Ishikawa (cell line): ENCODE results near the gene CADM1.

ENCODE experiments used
- CEBPB ChIP-seq: IDR thresholded peaks from 2 replicates; pipeline ENCODE4 v1.6.1; 2012
- CREB1 ChIP-seq: IDR thresholded peaks from 2 replicates; pipeline ENCODE4 v1.6.1; 2012; ENCODE audit warnings: low read depth
- EGR1 ChIP-seq: IDR thresholded peaks from 2 replicates; pipeline ENCODE4 v1.6.1; 2012
- EP300 ChIP-seq: IDR thresholded peaks from 2 replicates; pipeline ENCODE4 v1.6.1; 2012; ENCODE audit warnings: borderline replicate concordance
- FOXM1 ChIP-seq: IDR thresholded peaks from 2 replicates; pipeline ENCODE4 v1.6.1; 2012; ENCODE audit warnings: low read depth, borderline replicate concordance
- MAX ChIP-seq: IDR thresholded peaks from 2 replicates; pipeline ENCODE4 v1.6.1; 2012
- NFIC ChIP-seq: IDR thresholded peaks from 2 replicates; pipeline ENCODE4 v1.6.1; 2012
- RAD21 ChIP-seq: IDR thresholded peaks from 2 replicates; pipeline ENCODE4 v1.6.1; 2012; ENCODE audit warnings: low read depth
- REST ChIP-seq: IDR thresholded peaks from 2 replicates; pipeline ENCODE4 v1.6.1; 2012; ENCODE audit warnings: low read depth, mild to moderate bottlenecking
- TAF1 ChIP-seq: IDR thresholded peaks from 2 replicates; pipeline ENCODE4 v1.6.1; 2012; ENCODE audit warnings: low read depth, mild to moderate bottlenecking
- TCF12 ChIP-seq: IDR thresholded peaks from 2 replicates; pipeline ENCODE4 v1.6.1; 2012; ENCODE audit warnings: low read depth
- TEAD4 ChIP-seq: IDR thresholded peaks from 2 replicates; pipeline ENCODE4 v1.6.1; 2012
- USF1 ChIP-seq: IDR thresholded peaks from 2 replicates; pipeline ENCODE4 v1.6.1; 2012
- YY1 ChIP-seq: IDR thresholded peaks from 2 replicates; pipeline ENCODE4 v1.6.1; 2012; ENCODE audit warnings: low read depth
- ZBTB7A ChIP-seq: IDR thresholded peaks from 2 replicates; pipeline ENCODE4 v1.6.1; 2012; ENCODE audit warnings: low read depth

CADM1 gene

GRCh38 chr11:115290479-115290878, 213.7 kb downstream of the CADM1 start:
- TF ChIP-seq EP300 (no peak), RAD21 (no peak), CREB1 (no peak), TEAD4 (no peak), FOXM1 (no peak), REST (no peak), NFIC (no peak), ZBTB7A (no peak), EGR1 (no peak), USF1 (no peak), YY1 (no peak), CEBPB (no peak), TAF1 (no peak), TCF12 (no peak), MAX (no peak)

GRCh38 chr11:115287266-115287665, 216.9 kb downstream of the CADM1 start:
- TF ChIP-seq TCF12 (no peak), EGR1 (no peak), RAD21 (no peak)

- TF ChIP-seq NFIC (no peak), REST (no peak), USF1 (no peak), FOXM1 (no peak), TAF1 (no peak), RAD21 (no peak), YY1 (no peak), TCF12 (no peak)
Measured at GRCh38 chr11:115286614-115287013, 217.6 kb downstream of the CADM1 start.

- TF ChIP-seq YY1 (no peak), FOXM1 (no peak)
Measured at GRCh38 chr11:115284773-115285172, 219.4 kb downstream of the CADM1 start.

GRCh38 chr11:115282923-115283322, 221.3 kb downstream of the CADM1 start:
- TF ChIP-seq RAD21 (no peak), TAF1 (no peak), YY1 (no peak)

GRCh38 chr11:115280775-115281174, 223.4 kb downstream of the CADM1 start:
- TF ChIP-seq TEAD4, result no peak

- no peak for TF ChIP-seq REST
- TF ChIP-seq FOXM1, result no peak
- no peak for TF ChIP-seq TCF12
- no peak for TF ChIP-seq MAX
Measured at GRCh38 chr11:115279813-115280761, 224.1 kb downstream of the CADM1 start.
